Astrocyte (in vitro differentiated cells and primary cell): ENCODE data around the gene OSBP2. TPM values are rescaled to one million over a fixed set of nuclear protein-coding genes. Genes with fewer than 3 reads are reported as not detected.

Source experiments
- DNase-seq: peaks from one replicate; pipeline ENCODE4 v3.0.0-alpha.2; 2010; ENCODE audit warnings: low read depth
- FAIRE-seq: peaks from 2 replicates; lab custom pipeline; 2011; peaks lifted over from hg19 to GRCh38; lab: Jason Lieb, UNC
- H2AFZ ChIP-seq: 2 replicates; pipeline ENCODE4 v1.6.0; 2012; ENCODE audit warnings: low read depth, low read length, inconsistent platforms
- H3K27ac ChIP-seq: 2 replicates; pipeline ENCODE4 v1.5.1; 2011; ENCODE audit warnings: low read depth, low read length, inconsistent platforms
- H3K27me3 ChIP-seq: 2 replicates; pipeline ENCODE4 v1.6.0; 2011; ENCODE audit warnings: low read length, inconsistent platforms; ENCODE audit not compliant: insufficient read depth
- H3K36me3 ChIP-seq: 2 replicates; pipeline ENCODE4 v1.5.1; 2011; ENCODE audit warnings: low read length, inconsistent platforms; ENCODE audit not compliant: insufficient read depth
- H3K4me1 ChIP-seq: 2 replicates; pipeline ENCODE4 v1.5.1; 2011; ENCODE audit warnings: low read length, inconsistent platforms; ENCODE audit not compliant: insufficient read depth
- H3K4me2 ChIP-seq: 2 replicates; pipeline ENCODE4 v1.6.0; 2012; ENCODE audit warnings: low read length, inconsistent platforms
- H3K4me3 ChIP-seq: 2 replicates; pipeline ENCODE4 v1.5.1; 2011; ENCODE audit warnings: low read depth, mild to moderate bottlenecking, low read length, inconsistent platforms; ENCODE audit not compliant: insufficient read depth
- H3K79me2 ChIP-seq: 2 replicates; pipeline ENCODE4 v1.6.0; 2012; ENCODE audit warnings: mild to moderate bottlenecking, low read length, inconsistent platforms; ENCODE audit not compliant: insufficient read depth
- H3K9ac ChIP-seq: 2 replicates; pipeline ENCODE4 v1.6.0; 2012; ENCODE audit warnings: mild to moderate bottlenecking, low read length, inconsistent platforms
- H3K9me3 ChIP-seq: 2 replicates; pipeline ENCODE4 v1.5.1; 2012; ENCODE audit warnings: low read depth, mild to moderate bottlenecking, low read length, inconsistent platforms; ENCODE audit not compliant: insufficient read depth
- H4K20me1 ChIP-seq: 2 replicates; pipeline ENCODE4 v1.6.0; 2012; ENCODE audit warnings: low read length, inconsistent platforms; ENCODE audit not compliant: insufficient read depth
- H3K27ac Mint-ChIP-seq: one replicate; pipeline ENCODE4 v1.8.0; 2021; ENCODE audit warnings: mild to moderate bottlenecking, mixed read lengths; ENCODE audit not compliant: unreplicated experiment
- H3K27me3 Mint-ChIP-seq: one replicate; pipeline ENCODE4 v1.8.0; 2021; ENCODE audit warnings: low read depth, mixed read lengths; ENCODE audit not compliant: unreplicated experiment
- H3K36me3 Mint-ChIP-seq: one replicate; pipeline ENCODE4 v1.8.0; 2021; ENCODE audit warnings: low read depth, mixed read lengths; ENCODE audit not compliant: unreplicated experiment
- H3K4me1 Mint-ChIP-seq: one replicate; pipeline ENCODE4 v1.8.0; 2021; ENCODE audit warnings: low read depth, mixed read lengths; ENCODE audit not compliant: unreplicated experiment
- H3K4me3 Mint-ChIP-seq: one replicate; pipeline ENCODE4 v1.8.0; 2021; ENCODE audit warnings: mild to moderate bottlenecking, moderate library complexity, mixed read lengths; ENCODE audit not compliant: unreplicated experiment
- H3K9me3 Mint-ChIP-seq: one replicate; pipeline ENCODE4 v1.8.0; 2021; ENCODE audit warnings: mild to moderate bottlenecking, mixed read lengths; ENCODE audit not compliant: unreplicated experiment
- EZH2 ChIP-seq: IDR thresholded peaks from 2 replicates; pipeline ENCODE4 v1.6.1; 2012; ENCODE audit warnings: mild to moderate bottlenecking, low read length, inconsistent platforms; ENCODE audit not compliant: insufficient read depth
- total RNA-seq: library from RNA; stranded (reverse); gene quantifications from 2 replicates; pipeline ENCODE4 v1.2.1, GENCODE V29; 2021
- TF ChIP-seq, protein P1 (sequence below): IDR thresholded peaks from 2 replicates; pipeline ENCODE4 v1.5.1; 2011; ENCODE audit warnings: low read depth, mild to moderate bottlenecking, inconsistent platforms, low read length, moderate library complexity; ENCODE audit not compliant: insufficient read depth

OSBP2 gene
- total RNA-seq, 1 donor from 2014 or later, result 0.48 TPM

DNA sequence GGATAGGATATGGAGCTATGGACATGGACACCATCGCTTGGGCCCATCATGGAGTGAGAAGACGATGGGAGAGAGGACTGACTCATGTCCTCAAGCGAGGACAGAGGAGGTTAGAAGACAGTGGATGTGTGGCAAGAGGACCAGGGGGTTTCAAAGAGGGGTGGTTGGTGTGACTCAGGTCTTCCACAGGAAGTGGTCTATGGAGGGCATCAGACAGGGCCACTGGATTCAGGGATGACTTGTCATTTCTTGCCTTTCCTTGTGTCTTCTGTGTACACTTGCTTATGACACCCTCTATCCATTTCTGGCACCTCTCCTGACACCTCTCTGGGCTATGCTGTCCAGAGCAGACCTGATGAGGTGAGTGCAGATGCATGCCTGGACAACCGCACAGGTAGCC lies 115.4 kb downstream of the OSBP2 start:
- Mint-ChIP-seq H3K9me3 (no peaks in the 10 kb centered on the region), H3K4me1 (peaks cover 25% of the 10 kb centered on the region), H3K36me3 (no peaks in the 10 kb centered on the region), H3K4me3 (no peak overlapping the region), H3K27me3 (peaks cover 6% of the 10 kb centered on the region), H3K27ac (no peak overlapping the region)
- Histone ChIP-seq H2AFZ (no peak overlapping the region), H3K9ac (no peak overlapping the region), H3K4me2 (no peak overlapping the region), H3K27me3 (no peaks in the 10 kb centered on the region), H4K20me1 (peaks cover 2% of the 10 kb centered on the region), H3K4me3 (no peak overlapping the region), H3K79me2 (no peaks in the 10 kb centered on the region), H3K9me3 (no peaks in the 10 kb centered on the region), H3K36me3 (no peaks in the 10 kb centered on the region), H3K4me1 (peaks cover 13% of the 10 kb centered on the region), H3K27ac (no peak overlapping the region)
- DNase-seq (no peak), FAIRE-seq (no peak)
- TF ChIP-seq EZH2, result no peak

DNA sequence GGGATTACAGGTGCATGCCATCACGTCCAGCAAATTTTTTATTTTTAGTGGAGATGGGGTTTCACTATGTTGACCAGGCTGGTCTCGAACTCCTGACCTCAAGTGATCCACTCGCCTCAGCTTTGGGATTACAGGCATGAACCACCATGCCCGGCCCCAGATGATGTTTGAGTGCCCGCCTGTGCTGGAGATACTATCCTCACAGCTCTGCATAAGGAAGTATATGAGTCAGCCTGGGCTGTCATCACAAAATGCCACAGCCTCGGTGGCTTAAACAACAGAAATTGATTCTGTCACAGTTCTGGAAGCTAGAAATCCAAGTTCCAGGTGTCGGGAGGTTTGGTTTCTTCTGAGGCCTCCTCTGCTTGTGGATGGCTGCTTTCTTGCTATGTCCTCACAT lies 119.3 kb downstream of the OSBP2 start:
- Histone ChIP-seq H2AFZ (no peak overlapping the region), H4K20me1 (no peaks in the 10 kb centered on the region), H3K79me2 (no peaks in the 10 kb centered on the region), H3K9ac (no peak overlapping the region), H3K9me3 (no peaks in the 10 kb centered on the region), H3K4me3 (no peak overlapping the region), H3K4me2 (no peak overlapping the region), H3K27ac (no peak overlapping the region), H3K4me1 (no peaks in the 10 kb centered on the region), H3K27me3 (no peaks in the 10 kb centered on the region), H3K36me3 (no peaks in the 10 kb centered on the region)
- Mint-ChIP-seq H3K27me3 (peaks cover 17% of the 10 kb centered on the region), H3K9me3 (no peaks in the 10 kb centered on the region), H3K4me1 (peaks cover 8% of the 10 kb centered on the region), H3K4me3 (no peak overlapping the region), H3K27ac (no peak overlapping the region), H3K36me3 (no peaks in the 10 kb centered on the region)
- no peak for DNase-seq
- no peak for FAIRE-seq
- TF ChIP-seq, protein P1, sequence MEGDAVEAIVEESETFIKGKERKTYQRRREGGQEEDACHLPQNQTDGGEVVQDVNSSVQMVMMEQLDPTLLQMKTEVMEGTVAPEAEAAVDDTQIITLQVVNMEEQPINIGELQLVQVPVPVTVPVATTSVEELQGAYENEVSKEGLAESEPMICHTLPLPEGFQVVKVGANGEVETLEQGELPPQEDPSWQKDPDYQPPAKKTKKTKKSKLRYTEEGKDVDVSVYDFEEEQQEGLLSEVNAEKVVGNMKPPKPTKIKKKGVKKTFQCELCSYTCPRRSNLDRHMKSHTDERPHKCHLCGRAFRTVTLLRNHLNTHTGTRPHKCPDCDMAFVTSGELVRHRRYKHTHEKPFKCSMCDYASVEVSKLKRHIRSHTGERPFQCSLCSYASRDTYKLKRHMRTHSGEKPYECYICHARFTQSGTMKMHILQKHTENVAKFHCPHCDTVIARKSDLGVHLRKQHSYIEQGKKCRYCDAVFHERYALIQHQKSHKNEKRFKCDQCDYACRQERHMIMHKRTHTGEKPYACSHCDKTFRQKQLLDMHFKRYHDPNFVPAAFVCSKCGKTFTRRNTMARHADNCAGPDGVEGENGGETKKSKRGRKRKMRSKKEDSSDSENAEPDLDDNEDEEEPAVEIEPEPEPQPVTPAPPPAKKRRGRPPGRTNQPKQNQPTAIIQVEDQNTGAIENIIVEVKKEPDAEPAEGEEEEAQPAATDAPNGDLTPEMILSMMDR, result no peak
- no peak for TF ChIP-seq EZH2

DNA sequence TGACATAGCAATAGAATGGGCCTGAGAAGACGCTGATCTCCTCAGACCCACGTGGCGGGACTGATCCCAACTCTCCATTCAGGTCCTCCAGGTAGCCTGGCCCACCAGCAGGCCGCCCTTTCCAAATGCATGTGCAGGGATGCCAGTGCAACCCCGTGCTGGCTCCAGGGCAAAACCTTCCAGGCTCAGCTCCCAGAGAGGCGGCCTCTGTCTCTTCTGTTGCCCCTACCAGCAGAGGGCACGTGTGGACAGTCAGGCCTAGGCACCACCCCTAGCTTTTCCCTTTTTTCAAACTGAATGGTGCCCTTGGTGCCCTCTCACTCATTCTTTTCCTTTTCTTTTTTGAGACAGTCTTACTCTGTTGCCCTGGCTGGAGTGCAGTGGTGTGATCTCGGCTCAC lies 121.7 kb downstream of the OSBP2 start:
- Mint-ChIP-seq H3K27me3 (peaks cover 28% of the 10 kb centered on the region), H3K27ac (no peak overlapping the region), H3K4me1 (no peaks in the 10 kb centered on the region), H3K9me3 (peaks cover 2% of the 10 kb centered on the region), H3K4me3 (no peak overlapping the region), H3K36me3 (no peaks in the 10 kb centered on the region)
- H2AFZ ChIP-seq, result no peak overlapping the region
- H3K79me2 ChIP-seq, result no peaks in the 10 kb centered on the region
- H3K9me3 ChIP-seq, result no peaks in the 10 kb centered on the region
- H3K4me2 ChIP-seq, result no peak overlapping the region
- H3K9ac ChIP-seq, result no peak overlapping the region
- no peak overlapping the region for H3K27ac ChIP-seq
- no peak for DNase-seq
- no peaks in the 10 kb centered on the region for H4K20me1 ChIP-seq
- no peaks in the 10 kb centered on the region for H3K36me3 ChIP-seq
- no peaks in the 10 kb centered on the region for H3K27me3 ChIP-seq
- no peak for FAIRE-seq
- TF ChIP-seq, protein P1, result no peak
- no peak for TF ChIP-seq EZH2
- H3K4me1 ChIP-seq, result no peaks in the 10 kb centered on the region
- no peak overlapping the region for H3K4me3 ChIP-seq
